Activated T-cell treated with anti-CD3 and anti-CD28 coated beads for 4 hours (primary cell): ENCODE measurements around the gene NPR1.
"Not testable (repeated sequence)": the region's sequence is repeated elsewhere in the genome, so short reads cannot be mapped to it uniquely, and the experiment has no call there.

ENCODE experiments used
- DNase-seq: peaks from one replicate; pipeline ENCODE4 v3.0.0-alpha.2; 2020

The NPR1 gene

DNA sequence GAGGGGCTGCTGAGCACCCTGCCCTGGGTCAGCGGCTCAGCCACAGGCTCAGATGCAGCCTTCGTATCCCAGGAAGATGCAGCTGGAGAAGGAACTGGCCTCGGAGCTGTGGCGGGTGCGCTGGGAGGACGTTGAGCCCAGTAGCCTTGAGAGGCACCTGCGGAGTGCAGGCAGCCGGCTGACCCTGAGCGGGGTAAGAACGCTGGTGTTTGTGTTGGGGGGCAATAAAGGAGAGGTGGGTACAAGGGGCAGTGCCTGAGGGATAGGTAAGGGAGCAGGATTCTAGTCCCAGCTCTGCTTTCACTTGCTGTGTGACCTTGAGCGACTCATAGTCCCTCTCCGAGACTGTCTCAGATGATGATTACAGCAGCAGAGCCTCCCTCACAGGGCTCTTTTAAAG, 6.4 kb downstream of the NPR1 start:
- DNase-seq: no peak

DNA sequence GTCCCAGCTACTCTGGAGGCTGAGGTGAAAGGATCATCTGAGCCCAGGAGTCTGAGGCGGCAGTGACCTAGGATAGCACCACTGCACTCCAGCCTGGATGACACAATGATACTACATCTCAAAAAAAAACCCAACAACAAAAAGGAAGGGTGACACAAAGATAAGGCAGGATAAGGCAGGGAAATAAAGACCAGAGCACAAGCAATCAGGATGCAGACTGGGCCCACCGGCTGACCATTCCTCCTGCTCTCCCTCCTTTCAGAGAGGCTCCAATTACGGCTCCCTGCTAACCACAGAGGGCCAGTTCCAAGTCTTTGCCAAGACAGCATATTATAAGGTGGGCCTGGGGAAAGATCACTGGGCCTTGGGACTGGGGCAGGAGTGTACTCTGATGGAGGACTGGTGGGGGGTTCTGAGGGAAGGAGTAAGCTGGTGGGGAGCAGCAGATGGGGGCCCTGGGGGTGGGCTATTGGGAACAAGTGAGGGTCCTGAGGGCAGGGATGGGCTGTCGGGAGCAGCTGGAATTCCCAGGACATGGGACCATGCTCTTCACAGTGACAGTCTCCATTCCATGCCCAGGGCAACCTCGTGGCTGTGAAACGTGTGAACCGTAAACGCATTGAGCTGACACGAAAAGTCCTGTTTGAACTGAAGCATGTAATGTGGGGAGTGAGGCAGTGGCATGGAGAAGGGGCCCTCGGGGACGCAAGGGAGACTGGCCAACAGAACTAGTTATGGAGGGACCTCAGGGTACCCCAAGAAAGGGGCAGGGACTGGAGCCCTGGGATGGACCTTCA, 7.3 kb downstream of the NPR1 start:
- no peak for DNase-seq

GRCh38 chr1:153687346-153688125, 9.0 kb downstream of the NPR1 start:
- DNase-seq: no peak

GRCh38 chr1:153688276-153688675, 9.8 kb downstream of the NPR1 start:
- DNase-seq: no peak

DNA sequence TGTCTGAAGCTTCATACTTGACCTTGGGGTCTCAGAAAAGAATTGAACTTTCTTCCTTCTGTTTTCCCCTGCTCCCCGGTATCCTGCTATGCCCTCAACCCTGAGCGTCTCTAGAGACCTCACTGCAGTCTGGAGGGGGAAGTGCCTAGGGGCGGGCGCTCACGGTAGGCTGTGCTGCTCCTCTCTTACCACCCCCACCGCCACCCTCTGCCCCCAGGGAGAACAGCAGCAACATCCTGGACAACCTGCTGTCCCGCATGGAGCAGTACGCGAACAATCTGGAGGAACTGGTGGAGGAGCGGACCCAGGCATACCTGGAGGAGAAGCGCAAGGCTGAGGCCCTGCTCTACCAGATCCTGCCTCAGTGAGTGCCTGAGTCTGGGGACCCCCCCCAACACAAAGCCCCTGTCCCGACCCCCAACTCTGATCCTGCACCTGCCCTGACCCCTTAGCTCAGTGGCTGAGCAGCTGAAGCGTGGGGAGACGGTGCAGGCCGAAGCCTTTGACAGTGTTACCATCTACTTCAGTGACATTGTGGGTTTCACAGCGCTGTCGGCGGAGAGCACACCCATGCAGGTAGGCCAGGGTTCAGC, 10.3 kb downstream of the NPR1 start:
- DNase-seq: no peak

- no peak for DNase-seq
Measured at GRCh38 chr1:153693466-153693865, 15.0 kb downstream of the NPR1 start.

DNA sequence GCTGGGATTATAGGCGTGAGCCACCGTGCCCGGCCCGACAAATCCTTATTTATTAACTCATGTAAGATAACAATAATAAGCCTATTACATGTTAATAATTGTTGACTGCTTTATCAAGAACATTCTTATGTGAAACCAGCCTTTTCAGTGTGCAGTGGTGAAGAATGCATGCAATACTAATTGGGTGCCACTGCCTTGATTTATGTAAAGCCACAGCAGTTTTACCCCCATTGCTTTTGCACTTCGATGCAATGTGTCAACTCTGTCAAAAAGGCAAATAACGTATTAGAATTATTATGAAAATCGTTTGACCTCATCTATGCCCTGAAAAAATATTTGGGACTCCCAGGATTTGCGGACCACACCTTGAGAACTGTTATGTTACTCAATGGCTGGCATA, 18.3 kb downstream of the NPR1 start:
- no peak for DNase-seq

- no peak for DNase-seq
Measured at GRCh38 chr1:153697191-153698019, 18.9 kb downstream of the NPR1 start.

- no peak for DNase-seq
Measured at GRCh38 chr1:153698020-153698922, 19.8 kb downstream of the NPR1 start.

DNA sequence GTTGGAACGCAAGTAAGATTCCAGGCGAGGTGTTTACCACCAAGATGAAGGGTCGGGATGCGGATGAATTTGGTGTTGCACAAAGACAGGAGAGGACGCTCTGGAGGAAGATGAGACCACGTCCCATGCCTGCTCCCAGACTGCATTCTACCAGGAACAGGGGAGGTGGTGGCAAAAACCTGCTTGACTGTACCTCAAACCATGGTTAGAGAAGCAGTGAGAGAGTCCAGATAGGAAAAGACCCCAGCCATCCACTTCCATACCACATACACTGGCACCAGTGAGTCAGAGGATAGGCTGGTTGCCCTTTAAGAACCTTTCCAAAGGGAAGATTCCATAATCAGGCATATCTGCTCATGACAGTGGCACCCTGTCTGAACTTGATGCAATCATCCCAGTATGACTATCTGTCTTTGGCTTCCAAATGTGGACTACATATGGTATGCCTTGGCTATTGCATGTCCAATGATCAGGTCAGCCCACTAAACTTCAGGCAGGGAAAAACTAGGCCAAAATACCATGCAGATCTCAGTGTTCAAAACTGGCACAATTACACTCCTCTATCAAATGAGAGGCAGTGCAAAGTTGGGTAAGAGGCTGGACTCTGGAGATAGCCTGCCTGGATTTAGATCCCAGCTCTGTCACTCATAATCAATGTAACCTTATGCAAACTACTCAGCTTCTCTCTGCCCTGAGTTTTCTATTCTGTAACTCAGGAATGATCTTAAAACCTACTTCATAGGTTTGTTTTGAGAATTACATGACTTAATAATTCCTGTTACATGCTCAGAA, 20.6 kb downstream of the NPR1 start:
- DNase-seq: no peak

DNA sequence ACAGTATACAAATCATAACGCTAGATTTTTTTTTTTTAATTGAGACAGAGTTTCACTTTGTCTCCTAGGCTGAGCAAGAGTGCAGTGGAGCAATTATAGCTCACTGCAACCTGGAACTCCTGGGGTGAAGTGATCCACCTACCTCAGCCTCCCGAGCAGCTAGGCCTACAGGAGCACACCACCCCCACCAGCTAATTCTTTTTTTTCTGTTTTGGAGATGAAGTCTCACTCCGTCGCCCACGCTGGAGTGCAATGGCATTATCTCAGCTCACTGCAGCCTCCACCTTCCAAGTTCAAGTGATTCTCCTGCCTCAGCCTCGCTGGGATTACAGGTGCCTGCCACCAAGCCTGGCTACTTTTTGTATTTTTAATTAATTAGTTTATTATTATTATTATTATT, 21.3 kb downstream of the NPR1 start:
- DNase-seq: no peak

DNA sequence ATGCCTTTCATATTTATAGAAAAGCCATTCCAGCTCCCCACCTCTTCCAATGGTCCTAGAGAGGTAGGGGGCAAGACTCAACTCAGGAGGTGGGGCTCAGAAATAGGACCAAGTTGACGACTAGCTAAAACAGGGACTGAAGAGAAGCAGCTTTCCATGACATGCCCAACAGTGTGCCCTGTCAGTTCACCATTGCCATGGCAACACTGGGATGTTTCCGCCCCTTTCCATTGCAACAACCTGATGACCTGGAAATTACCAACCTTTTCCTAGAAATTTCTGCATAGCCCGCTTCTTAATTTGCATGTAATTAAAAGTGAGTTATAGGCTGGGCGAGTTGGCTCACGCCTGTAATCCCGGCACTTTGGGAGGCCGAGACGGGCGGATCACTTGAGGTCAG, 27.0 kb downstream of the NPR1 start:
- DNase-seq: no peak

DNA sequence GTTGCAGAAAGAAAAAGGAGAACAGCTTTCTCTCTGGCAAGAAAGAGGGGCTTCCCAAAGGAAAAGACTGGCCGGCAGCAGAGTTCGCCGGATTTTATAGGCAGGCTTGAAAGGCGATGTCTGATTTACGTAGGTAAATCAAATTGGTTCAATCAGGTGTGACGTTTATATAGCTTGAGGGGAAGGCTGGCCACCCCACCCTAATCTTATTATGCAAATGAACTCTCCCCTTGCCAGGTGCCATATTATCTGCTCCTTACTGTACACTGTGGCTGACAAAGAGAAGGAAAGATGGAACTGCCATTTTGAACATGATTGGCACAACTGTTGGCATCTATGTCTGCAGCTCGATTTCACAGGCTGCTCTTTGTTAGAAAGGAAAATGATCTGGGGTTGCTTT, 32.5 kb downstream of the NPR1 start:
- DNase-seq: no peak

- DNase-seq: not testable (repeated sequence)
Measured at GRCh38 chr1:153716211-153716610, 37.7 kb downstream of the NPR1 start.

DNA sequence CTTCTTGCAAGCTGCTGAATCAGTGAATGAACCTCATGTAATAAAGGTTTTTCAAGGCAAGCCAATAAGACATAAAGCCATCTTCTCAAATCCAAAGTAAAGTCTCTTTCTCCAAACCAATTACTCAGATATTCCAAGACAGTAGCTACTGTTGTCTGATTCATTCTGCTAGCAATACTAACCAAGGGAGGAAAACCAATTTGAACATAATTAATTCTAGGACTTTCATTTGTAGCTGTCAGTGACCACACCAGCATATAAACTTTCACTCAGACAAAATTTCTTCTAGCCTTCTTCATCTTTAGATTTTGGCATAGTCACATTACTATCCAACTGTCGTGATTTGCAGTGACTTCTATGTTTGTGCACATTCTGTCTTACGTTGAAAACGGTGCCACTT, 38.8 kb downstream of the NPR1 start:
- no peak for DNase-seq

DNA sequence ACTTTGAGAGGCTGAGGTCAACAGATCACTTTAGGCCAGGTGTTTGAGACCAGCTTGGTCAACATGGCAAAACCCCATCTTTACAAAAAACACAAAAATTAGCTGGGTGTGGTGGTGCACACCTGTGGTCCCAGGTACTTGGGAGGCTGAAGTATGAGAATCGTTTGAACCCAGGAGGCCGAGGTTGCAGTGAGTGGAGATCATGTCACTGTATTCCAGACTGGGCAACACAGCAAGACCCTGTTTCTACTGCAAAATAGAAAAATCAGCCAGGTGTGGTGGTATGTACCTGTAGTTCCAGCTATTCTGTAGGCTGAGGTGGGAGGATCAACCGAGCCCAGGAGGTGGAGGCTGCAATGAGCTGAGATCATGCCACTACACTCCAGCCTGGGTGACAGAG, 45.2 kb downstream of the NPR1 start:
- no peak for DNase-seq

- not testable (repeated sequence) for DNase-seq
Measured at GRCh38 chr1:153724634-153725033, 46.1 kb downstream of the NPR1 start.

GRCh38 chr1:153727463-153728304, 49.2 kb downstream of the NPR1 start, which contains the start of gene INTS3:
Gene INTS3, plus strand, starts transcription at chr1:153728050. Its CDS starts 585 bp downstream, at chr1:153728635.
- DNase-seq: peak; percentile 96

- DNase-seq: peak; percentile 12
Measured at GRCh38 chr1:153728305-153729066, 50.0 kb downstream of the NPR1 start.
